ENCODE data around the gene TMEM156. TPM values are rescaled to one million over a fixed set of nuclear protein-coding genes. Genes with fewer than 3 reads are reported as not detected.

TMEM156 gene
- total and polyA plus RNA-seq, 2 of the 4 experiments (the other 2 are of a cell fraction) = 0.53 to 0.54 TPM

- Histone ChIP-seq H3K14ac (replicated peaks; ENCODE audit: low read depth, low read length) (no peak overlapping the region), H3K4ac (ENCODE audit: low read depth, low read length) (no peak overlapping the region), H4K5ac (ENCODE audit: low read depth, low read length) (no peak overlapping the region), H3K27ac (ENCODE audit: insufficient read depth, low read length) (0 out of 2 replicates have a peak overlapping the region, but pooled peaks have one; percentile 23), H2AK9ac (replicated peaks; ENCODE audit: low read depth, low read length, poor library complexity) (no peak overlapping the region), H3K56ac (ENCODE audit: extremely low read depth, insufficient read depth, low read length) (no peak overlapping the region; the same call in 1 of the 2 replicates), H3K4me2 (ENCODE audit: low read depth, low read length) (no peak overlapping the region), H3K9me3 (ENCODE audit: control insufficient read depth, insufficient read depth, low read length) (no peaks in the 10 kb centered on the region), H3K9ac (ENCODE audit: low read depth, low read length) (no peak overlapping the region), H3K79me1 (ENCODE audit: low read depth in 1 of 2, low read length in 2 of 2) (peaks cover 23 to 30% of the 10 kb centered on the region in 2 experiments), H3K4me3 (ENCODE audit: insufficient read depth, low read depth, low read length) (no peak overlapping the region), H2BK20ac (ENCODE audit: low read depth, low read length) (peak overlapping the region; percentile 8; the same call in 1 of the 2 replicates), H3K18ac (ENCODE audit: low read depth, low read length) (no peak overlapping the region), H4K8ac (ENCODE audit: low read depth in 2 of 2, low read length in 2 of 2) (no peak overlapping the region; a peak in 1 of 4 replicates), H3K4me1 (ENCODE audit: control insufficient read depth, insufficient read depth, low read length) (no peaks in the 10 kb centered on the region), H4K91ac (ENCODE audit: insufficient read depth, low read depth, low read length) (no peak overlapping the region; the same call in 1 of the 2 replicates), H2BK5ac (ENCODE audit: low read depth, low read length, poor library complexity, severe bottlenecking) (peak overlapping the region; percentile 23), H2BK120ac (ENCODE audit: low read depth, low read length) (no peak overlapping the region), H2AK5ac (ENCODE audit: low read depth, low read length) (no peak overlapping the region), H4K20me1 (ENCODE audit: insufficient read depth, low read length) (no peaks in the 10 kb centered on the region), H3K36me3 (ENCODE audit: control insufficient read depth, insufficient read depth, low read length) (peaks cover 62% of the 10 kb centered on the region), H2BK15ac (ENCODE audit: low read depth, low read length) (no peak overlapping the region), H3K23ac (ENCODE audit: low read depth, low read length) (no peak overlapping the region), H2AFZ (replicated peaks; ENCODE audit: low read length, poor library complexity) (no peak overlapping the region), H3K27me3 (ENCODE audit: control insufficient read depth, insufficient read depth, low read length) (no peaks in the 10 kb centered on the region), H3K9me1 (ENCODE audit: insufficient read depth, low read length) (no peaks in the 10 kb centered on the region)
- ATAC-seq (ENCODE audit: low read depth) (peak; percentile 35; the same call in 1 of the 2 replicates), DNase-seq (peak; percentile 29)
- intact Hi-C loops (cut with micrococcal nuclease) (no loop called here), dilution Hi-C loops (cut with HindIII; ENCODE audit: low sequenced_read_pairs, unreplicated experiment) (no loop called here), in situ Hi-C loops (cut with MboI; ENCODE audit: low sequenced_read_pairs) (loop anchor here (10.0 kb wide), 1 partner anchor 179 kb away; no protein-coding TSS in a partner anchor)
- POLR2A ChIA-PET (ENCODE audit: unreplicated experiment) = interaction anchor here (0.5 to 0.6 kb wide), 2 partner anchors 68 to 105 kb away, joined by 3 read pairs; no protein-coding TSS in a partner anchor
- no peak for TF ChIP-seq FOS (IDR thresholded peaks at IDR 0.05; ENCODE audit: low read depth, low read length)
- TF ChIP-seq RCOR1 (IDR thresholded peaks at IDR 0.05; ENCODE audit: insufficient replicate concordance, low read length) = no peak
- no peak for TF ChIP-seq USF2 (IDR thresholded peaks at IDR 0.05; ENCODE audit: low read depth, low read length)
- TF ChIP-seq MAZ (IDR thresholded peaks at IDR 0.05; ENCODE audit: borderline replicate concordance, low read depth, low read length) = no peak
- TF ChIP-seq RFX5 (IDR thresholded peaks at IDR 0.05; ENCODE audit: low read depth, low read length) = no peak
- no peak for TF ChIP-seq SMC3 (IDR thresholded peaks at IDR 0.05; ENCODE audit: low read depth, low read length)
- TF ChIP-seq MXI1 (IDR thresholded peaks at IDR 0.05; ENCODE audit: borderline replicate concordance, low read depth, low read length) = no peak
- no peak for TF ChIP-seq POLR2A (IDR thresholded peaks at IDR 0.05; ENCODE audit: low read depth, low read length)
- no peak for TF ChIP-seq CEBPB (IDR thresholded peaks at IDR 0.05; ENCODE audit: low read depth, low read length)
- TF ChIP-seq MAFK (IDR thresholded peaks at IDR 0.05; ENCODE audit: low read depth, low read length) = no peak
- TF ChIP-seq BHLHE40 (IDR thresholded peaks at IDR 0.05; ENCODE audit: low read depth, low read length) = no peak
- no CpG with 5 or more reads among the region's 5 CpGs for WGBS, 2 experiments (ENCODE audit: extremely low coverage in 2 of 2, insufficient read length in 1 of 2)
- CTCF ChIA-PET = no interaction called here
- no TSS peak for BruUV-seq (replicated peaks)
These were observed 96.7 kb downstream of the TMEM156 start for GRCh38 chr4:38935391-38936073.

Measured in IMR-90 (cell line).